Upper lobe of left lung (tissue), 4 donors: ENCODE data around the gene SGO2.
A peak's percentile ranks its signal among the peaks of the same experiment; 100 is the strongest.

Experiments used
- CTCF ChIP-seq, 6 experiments: fragments of 450-650 bp in 4 of 6; fragments of 200-600 bp in 2 of 6; sonication (generic) in 2 of 6; IDR thresholded peaks; one replicate each; pipeline ENCODE4 v1.5.1; 2016 to 2019; ENCODE audit warnings: antibody characterized with exemption in 6 of 6
- EP300 ChIP-seq, 4 donors: sonication (generic); formaldehyde crosslinking; IDR thresholded peaks; one replicate each; pipeline ENCODE4 v1.5.1; 2017; ENCODE audit warnings: antibody characterized with exemption in 4 of 4, control low read depth in 2 of 4
- POLR2AphosphoS5 ChIP-seq, 2 donors: sonication (generic); formaldehyde crosslinking; IDR thresholded peaks; one replicate each; pipeline ENCODE4 v1.5.1; 2017; ENCODE audit warnings: antibody characterized with exemption in 2 of 2

GRCh38 chr2:200578778-200579177, 52.8 kb downstream of the SGO2 start:
- TF ChIP-seq EP300 (IDR thresholded peaks at IDR 0.05) (no peak), CTCF (IDR thresholded peaks at IDR 0.05) (peak in 5 of 6 experiments; percentile 13 to 55 (median 46)), POLR2AphosphoS5 (IDR thresholded peaks at IDR 0.05) (no peak)
